Cardiac fibroblast (primary cell): ENCODE data around the gene HOXD11.

Experiments
- DNase-seq, 2 donors: peaks; one replicate each; pipeline versions ENCODE4 v3.0.0 to v3.0.0-alpha.2; 2010; ENCODE audit warnings: low read depth in 2 of 2
- H3K4me3 ChIP-seq, 2 donors: replicated peaks in 1 of 2; 1 replicate in 1 of 2; 2 replicates in 1 of 2; pipeline ENCODE4 v1.5.1; 2011; ENCODE audit warnings: low read depth in 2 of 2, low read length in 2 of 2, mild to moderate bottlenecking in 2 of 2, moderate library complexity in 1 of 2
- TF ChIP-seq, protein P1 (sequence below): IDR thresholded peaks from one replicate; pipeline ENCODE4 v1.5.1; 2011; ENCODE audit warnings: low read depth, mild to moderate bottlenecking, low read length, inconsistent platforms

The HOXD11 gene

DNA sequence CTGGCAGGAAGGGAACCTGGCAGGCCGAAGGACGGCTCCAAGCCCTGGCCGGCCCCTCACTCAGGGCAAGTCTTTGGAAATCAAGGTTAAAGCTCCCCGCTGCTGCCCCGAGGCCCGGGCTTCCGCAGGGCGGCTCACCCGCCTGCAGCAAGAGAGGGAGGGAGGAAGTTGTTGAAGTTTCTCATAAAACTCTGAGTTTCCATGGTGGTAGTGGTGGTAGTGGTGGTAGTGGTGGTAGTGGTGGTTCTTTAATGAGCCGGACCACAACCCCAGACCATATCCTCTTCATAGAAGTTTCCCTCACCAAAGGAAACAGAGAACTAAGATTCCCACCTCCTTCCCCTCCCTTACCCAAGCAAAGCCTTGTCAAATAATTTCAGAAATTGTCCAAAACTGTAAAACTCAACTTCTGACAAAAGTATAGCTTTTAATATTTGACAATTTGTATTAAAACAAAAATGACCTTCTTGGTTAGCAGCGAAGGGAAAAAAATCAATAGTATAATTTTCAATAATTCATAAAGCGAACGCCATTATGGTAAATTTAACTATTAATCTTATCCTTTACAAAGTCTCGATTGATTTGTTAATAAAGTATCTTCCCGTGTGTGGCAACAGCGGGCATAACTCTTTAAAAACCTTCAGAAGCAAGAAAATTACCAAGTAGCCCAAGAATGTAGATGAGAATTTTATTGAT, 8.0 kb downstream of the HOXD11 start:
- no peak overlapping the region for H3K4me3 ChIP-seq
- DNase-seq: no peak
- TF ChIP-seq, protein P1, sequence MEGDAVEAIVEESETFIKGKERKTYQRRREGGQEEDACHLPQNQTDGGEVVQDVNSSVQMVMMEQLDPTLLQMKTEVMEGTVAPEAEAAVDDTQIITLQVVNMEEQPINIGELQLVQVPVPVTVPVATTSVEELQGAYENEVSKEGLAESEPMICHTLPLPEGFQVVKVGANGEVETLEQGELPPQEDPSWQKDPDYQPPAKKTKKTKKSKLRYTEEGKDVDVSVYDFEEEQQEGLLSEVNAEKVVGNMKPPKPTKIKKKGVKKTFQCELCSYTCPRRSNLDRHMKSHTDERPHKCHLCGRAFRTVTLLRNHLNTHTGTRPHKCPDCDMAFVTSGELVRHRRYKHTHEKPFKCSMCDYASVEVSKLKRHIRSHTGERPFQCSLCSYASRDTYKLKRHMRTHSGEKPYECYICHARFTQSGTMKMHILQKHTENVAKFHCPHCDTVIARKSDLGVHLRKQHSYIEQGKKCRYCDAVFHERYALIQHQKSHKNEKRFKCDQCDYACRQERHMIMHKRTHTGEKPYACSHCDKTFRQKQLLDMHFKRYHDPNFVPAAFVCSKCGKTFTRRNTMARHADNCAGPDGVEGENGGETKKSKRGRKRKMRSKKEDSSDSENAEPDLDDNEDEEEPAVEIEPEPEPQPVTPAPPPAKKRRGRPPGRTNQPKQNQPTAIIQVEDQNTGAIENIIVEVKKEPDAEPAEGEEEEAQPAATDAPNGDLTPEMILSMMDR: no peak

GRCh38 chr2:176115883-176116813, 9.1 kb downstream of the HOXD11 start, which contains the start of gene HOXD10:
Gene HOXD10 (plus strand): TSS chr2:176116778. CDS start chr2:176116834, 56 bp downstream.
- TF ChIP-seq, protein P1: no peak
- no peak for DNase-seq

GRCh38 chr2:176117162-176117822, 10.2 kb downstream of the HOXD11 start:
- TF ChIP-seq, protein P1: no peak
- H3K4me3 ChIP-seq: no peak overlapping the region
- DNase-seq: no peak

More at GRCh38 chr2:176115883-176116813, 9.1 kb downstream of the HOXD11 start, which contains the start of gene HOXD10:
- H3K4me3 ChIP-seq: no peak within 1 kb of the TSS

DNA sequence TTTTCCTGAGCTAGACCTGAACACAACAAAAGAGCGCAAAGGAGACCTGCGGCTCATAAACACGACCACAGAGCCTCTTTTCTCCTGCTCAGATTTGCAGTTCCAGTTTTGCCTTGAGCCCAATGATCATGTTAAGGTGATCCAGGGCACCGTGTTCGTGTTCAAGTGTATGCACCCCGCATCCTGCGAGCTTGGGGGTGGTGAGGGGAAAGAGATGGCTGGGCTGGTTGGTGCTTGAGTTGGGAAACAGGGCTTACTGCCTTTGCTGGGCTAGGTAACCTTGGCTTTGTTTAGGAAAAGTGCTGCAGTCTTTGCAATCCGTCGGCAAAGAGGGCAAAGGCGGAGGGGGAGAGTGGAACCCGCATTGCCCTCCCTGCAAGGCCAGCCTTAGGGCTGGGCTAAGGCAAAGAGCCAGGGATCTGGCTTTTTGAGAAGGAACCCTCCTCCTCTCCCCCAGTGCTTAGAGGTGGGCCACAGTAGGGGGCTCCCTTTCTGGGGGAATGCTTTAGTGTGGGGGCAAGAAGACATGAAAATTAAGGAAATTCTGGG, 10.8 kb downstream of the HOXD11 start:
- no peak overlapping the region for H3K4me3 ChIP-seq
- TF ChIP-seq, protein P1: no peak
- no peak for DNase-seq

DNA sequence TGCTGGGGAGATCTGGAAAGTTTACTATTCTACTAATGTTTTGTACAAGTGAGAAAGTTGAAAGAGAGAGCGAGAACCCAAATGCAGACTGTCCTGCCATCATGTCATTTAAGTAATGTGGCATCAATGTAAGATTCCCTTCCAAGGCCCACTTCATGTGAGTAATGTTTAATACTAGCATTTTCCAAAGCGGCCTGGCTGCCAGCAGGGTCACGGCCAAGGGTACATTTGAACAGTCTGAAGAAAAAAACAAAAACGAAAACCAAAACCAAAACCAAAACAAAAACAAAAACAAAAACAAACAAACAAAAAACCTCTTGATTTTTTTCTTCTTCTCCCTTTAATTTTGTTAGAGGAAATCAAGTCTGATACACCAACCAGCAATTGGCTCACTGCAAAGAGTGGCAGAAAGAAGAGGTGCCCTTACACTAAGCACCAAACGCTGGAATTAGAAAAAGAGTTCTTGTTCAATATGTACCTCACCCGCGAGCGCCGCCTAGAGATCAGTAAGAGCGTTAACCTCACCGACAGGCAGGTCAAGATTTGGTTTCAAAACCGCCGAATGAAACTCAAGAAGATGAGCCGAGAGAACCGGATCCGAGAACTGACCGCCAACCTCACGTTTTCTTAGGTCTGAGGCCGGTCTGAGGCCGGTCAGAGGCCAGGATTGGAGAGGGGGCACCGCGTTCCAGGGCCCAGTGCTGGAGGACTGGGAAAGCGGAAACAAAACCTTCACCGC, 11.7 kb downstream of the HOXD11 start:
- TF ChIP-seq, protein P1: peak; percentile 23
- no peak overlapping the region for H3K4me3 ChIP-seq
- peak in 1 of 2 donors; percentile 20 for DNase-seq
